GM12878 (cell line): ENCODE measurements around the gene TOP2A.

Experiments used
- CHD4 ChIP-seq: fragments of 200-600 bp; sonication (generic); IDR thresholded peaks from 2 replicates; pipeline ENCODE4 v1.6.1; 2016; ENCODE audit warnings: mild to moderate bottlenecking
- EZH2 ChIP-seq: IDR thresholded peaks from 2 replicates; pipeline ENCODE4 v1.6.1; 2012; ENCODE audit warnings: low read depth, mild to moderate bottlenecking, control low read depth, inconsistent platforms, low read length, borderline replicate concordance; ENCODE audit not compliant: control insufficient read depth
- POLR2A ChIP-seq: IDR thresholded peaks from 2 replicates; pipeline ENCODE4 v1.6.1; 2011; ENCODE audit warnings: low read depth, mild to moderate bottlenecking, low read length
- RAD21 ChIP-seq: IDR thresholded peaks from 2 replicates; pipeline ENCODE4 v1.6.1; 2011; ENCODE audit warnings: mild to moderate bottlenecking, low read depth, low read length, moderate library complexity; ENCODE audit not compliant: insufficient read depth
- SIX5 ChIP-seq: IDR thresholded peaks from 2 replicates; pipeline ENCODE4 v1.6.1; 2011; ENCODE audit warnings: mild to moderate bottlenecking, low read depth, low read length, moderate library complexity; ENCODE audit not compliant: severe bottlenecking
- TF ChIP-seq, protein P1 (sequence below): fragments of 450-650 bp; formaldehyde crosslinking; IDR thresholded peaks from 2 replicates; pipeline ENCODE4 v1.4.0; 2020; ENCODE audit warnings: mild to moderate bottlenecking, moderate library complexity

DNA sequence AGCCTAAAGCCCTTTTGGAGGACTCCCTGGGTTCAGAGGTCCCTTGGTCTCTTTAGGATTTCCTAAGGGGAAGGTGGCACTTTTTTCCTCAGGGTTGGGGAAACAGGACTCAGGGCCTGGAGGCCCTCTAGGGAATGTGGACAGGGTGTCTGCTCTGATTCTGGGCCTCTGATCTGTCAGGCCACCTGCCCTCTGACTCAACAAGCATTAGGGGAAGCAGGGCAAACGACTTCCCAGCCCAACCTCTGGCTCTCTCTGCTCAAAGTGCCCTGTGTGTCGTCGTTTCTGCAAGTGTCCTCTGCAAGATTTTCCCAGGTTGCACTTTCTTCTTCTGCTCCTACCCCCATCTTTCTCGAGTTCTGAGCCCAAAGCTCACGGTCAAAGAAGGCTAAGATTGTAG lies 18.9 kb upstream of the TOP2A start:
- no peak for TF ChIP-seq RAD21
- TF ChIP-seq SIX5: no peak
- TF ChIP-seq, protein P1, sequence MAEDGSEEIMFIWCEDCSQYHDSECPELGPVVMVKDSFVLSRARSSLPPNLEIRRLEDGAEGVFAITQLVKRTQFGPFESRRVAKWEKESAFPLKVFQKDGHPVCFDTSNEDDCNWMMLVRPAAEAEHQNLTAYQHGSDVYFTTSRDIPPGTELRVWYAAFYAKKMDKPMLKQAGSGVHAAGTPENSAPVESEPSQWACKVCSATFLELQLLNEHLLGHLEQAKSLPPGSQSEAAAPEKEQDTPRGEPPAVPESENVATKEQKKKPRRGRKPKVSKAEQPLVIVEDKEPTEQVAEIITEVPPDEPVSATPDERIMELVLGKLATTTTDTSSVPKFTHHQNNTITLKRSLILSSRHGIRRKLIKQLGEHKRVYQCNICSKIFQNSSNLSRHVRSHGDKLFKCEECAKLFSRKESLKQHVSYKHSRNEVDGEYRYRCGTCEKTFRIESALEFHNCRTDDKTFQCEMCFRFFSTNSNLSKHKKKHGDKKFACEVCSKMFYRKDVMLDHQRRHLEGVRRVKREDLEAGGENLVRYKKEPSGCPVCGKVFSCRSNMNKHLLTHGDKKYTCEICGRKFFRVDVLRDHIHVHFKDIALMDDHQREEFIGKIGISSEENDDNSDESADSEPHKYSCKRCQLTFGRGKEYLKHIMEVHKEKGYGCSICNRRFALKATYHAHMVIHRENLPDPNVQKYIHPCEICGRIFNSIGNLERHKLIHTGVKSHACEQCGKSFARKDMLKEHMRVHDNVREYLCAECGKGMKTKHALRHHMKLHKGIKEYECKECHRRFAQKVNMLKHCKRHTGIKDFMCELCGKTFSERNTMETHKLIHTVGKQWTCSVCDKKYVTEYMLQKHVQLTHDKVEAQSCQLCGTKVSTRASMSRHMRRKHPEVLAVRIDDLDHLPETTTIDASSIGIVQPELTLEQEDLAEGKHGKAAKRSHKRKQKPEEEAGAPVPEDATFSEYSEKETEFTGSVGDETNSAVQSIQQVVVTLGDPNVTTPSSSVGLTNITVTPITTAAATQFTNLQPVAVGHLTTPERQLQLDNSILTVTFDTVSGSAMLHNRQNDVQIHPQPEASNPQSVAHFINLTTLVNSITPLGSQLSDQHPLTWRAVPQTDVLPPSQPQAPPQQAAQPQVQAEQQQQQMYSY (CRISPR knock-in tag): no peak
- TF ChIP-seq CHD4: no peak
- TF ChIP-seq EZH2: no peak
- no peak for TF ChIP-seq POLR2A
